ENCODE measurements around the gene CREBBP.

CREBBP gene

DNA sequence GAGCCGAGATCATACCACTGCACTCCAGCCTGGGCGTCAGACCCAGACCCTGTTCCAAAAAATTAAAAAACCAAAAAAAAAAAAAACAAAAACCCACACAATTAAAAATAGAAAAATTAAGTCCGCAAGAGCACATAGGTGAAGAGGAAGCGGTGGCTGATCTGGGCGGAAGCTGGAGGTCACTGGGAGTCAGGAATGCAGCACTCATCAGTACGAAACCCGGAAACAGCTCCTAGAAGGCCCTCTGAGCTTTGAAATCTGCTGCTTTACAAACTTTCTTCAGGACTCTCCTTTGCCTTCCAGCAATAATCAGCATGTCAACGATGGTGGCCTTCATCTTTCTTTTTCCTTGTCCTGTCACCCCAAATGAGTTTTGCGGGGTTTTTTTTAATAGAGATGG is 192.7 kb downstream of the CREBBP start:
- no peaks in the 10 kb centered on the region for H3K9me3 ChIP-seq
- H3K4me1 ChIP-seq = peaks cover 0 to 14% (median 6%) of the 10 kb centered on the region in 4 donors
- H3K4me3 ChIP-seq = no peak overlapping the region
- peaks cover 35 to 58% (median 39%) of the 10 kb centered on the region in 3 donors for H3K36me3 ChIP-seq
- no peak for DNase-seq
- H3K27me3 ChIP-seq = no peaks in the 10 kb centered on the region
- intact Hi-C loops (cut with DNase I; ENCODE audit: low total_unique reads) = no loop called here
- TF ChIP-seq, protein P1, sequence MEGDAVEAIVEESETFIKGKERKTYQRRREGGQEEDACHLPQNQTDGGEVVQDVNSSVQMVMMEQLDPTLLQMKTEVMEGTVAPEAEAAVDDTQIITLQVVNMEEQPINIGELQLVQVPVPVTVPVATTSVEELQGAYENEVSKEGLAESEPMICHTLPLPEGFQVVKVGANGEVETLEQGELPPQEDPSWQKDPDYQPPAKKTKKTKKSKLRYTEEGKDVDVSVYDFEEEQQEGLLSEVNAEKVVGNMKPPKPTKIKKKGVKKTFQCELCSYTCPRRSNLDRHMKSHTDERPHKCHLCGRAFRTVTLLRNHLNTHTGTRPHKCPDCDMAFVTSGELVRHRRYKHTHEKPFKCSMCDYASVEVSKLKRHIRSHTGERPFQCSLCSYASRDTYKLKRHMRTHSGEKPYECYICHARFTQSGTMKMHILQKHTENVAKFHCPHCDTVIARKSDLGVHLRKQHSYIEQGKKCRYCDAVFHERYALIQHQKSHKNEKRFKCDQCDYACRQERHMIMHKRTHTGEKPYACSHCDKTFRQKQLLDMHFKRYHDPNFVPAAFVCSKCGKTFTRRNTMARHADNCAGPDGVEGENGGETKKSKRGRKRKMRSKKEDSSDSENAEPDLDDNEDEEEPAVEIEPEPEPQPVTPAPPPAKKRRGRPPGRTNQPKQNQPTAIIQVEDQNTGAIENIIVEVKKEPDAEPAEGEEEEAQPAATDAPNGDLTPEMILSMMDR (IDR thresholded peaks at IDR 0.05) = no peak
- H3K27ac ChIP-seq = no peak overlapping the region

DNA sequence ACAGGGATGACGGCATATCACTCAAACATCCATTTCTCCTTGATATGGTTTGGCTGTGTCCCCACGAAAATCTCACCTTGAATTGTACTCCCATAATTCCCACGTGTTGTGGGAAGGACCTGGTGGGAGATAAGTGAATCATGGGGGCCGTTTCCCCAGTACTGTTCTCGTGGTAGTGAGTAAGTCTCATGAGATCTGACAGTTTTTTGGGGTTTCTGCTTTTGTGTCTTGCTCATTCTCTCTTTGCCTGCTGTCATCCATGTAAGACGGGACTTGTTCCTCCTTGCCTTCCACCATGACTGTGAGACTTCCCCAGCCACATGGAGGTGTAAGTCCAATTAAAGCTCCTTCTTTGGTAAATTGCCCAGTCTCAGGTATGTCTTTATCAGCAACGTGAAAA is 193.5 kb downstream of the CREBBP start:
- DNase-seq = no peak
- Histone ChIP-seq H3K9me3 (no peaks in the 10 kb centered on the region), H3K4me3 (no peak overlapping the region), H3K27me3 (no peaks in the 10 kb centered on the region), H3K4me1 (peaks cover 0 to 14% (median 6%) of the 10 kb centered on the region in 4 donors), H3K27ac (no peak overlapping the region), H3K36me3 (peaks cover 35 to 66% (median 47%) of the 10 kb centered on the region in 3 donors)
- TF ChIP-seq, protein P1 (IDR thresholded peaks at IDR 0.05) = no peak
- intact Hi-C loops (cut with DNase I; ENCODE audit: low total_unique reads) = no loop called here

DNA sequence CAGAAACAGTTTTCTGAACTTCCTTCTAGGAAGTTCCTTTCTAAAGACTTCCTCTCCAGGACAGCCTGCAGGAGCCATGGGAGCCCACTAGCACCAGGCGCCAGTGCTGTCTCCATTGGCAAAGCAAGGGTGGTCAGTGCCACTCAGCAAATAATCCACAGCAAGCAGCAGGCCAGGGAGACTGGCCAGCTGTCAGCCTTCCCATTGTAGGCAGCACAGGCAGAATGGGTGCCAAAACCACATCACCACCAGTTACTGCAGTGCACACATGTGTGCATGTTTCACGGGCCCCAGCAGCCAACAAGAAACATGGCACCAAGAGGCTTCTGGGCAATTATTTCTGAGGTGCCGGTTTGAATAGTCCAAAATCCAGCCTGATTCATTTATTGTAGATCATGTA is 199.3 kb downstream of the CREBBP start:
- Histone ChIP-seq H3K36me3 (peaks cover 55 to 97% (median 66%) of the 10 kb centered on the region in 3 donors), H3K4me3 (no peak overlapping the region), H3K4me1 (no peaks in the 10 kb centered on the region), H3K9me3 (no peaks in the 10 kb centered on the region), H3K27me3 (no peaks in the 10 kb centered on the region), H3K27ac (no peak overlapping the region)
- intact Hi-C loops (cut with DNase I; ENCODE audit: low total_unique reads) = no loop called here
- DNase-seq = no peak
- TF ChIP-seq, protein P1 (IDR thresholded peaks at IDR 0.05) = no peak

DNA sequence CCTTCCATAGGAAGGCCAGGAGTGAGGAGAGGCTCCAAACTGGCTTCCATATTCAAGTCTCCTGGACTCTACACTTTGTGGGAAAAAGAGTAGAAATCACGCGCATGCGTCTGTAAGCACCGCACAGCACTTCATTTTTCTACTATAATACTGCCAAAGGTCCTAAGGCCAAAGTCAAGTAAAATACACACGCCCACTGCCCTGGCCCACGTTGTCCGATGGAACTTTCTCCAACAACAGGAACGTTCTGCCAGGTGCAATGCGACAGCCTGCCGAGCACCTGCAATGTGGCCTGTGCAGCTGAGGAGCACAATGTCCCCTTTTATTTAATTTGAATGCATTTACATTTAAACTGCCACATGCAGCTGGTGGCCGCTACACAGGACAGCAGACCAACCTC is 202.5 kb downstream of the CREBBP start:
- Histone ChIP-seq H3K27me3 (no peaks in the 10 kb centered on the region), H3K4me1 (no peaks in the 10 kb centered on the region), H3K27ac (no peak overlapping the region), H3K36me3 (peaks cover 52 to 98% (median 74%) of the 10 kb centered on the region in 3 donors), H3K4me3 (no peak overlapping the region), H3K9me3 (no peaks in the 10 kb centered on the region)
- no peak for DNase-seq
- intact Hi-C loops (cut with DNase I; ENCODE audit: low total_unique reads) = no loop called here
- TF ChIP-seq, protein P1 (IDR thresholded peaks at IDR 0.05) = no peak

DNA sequence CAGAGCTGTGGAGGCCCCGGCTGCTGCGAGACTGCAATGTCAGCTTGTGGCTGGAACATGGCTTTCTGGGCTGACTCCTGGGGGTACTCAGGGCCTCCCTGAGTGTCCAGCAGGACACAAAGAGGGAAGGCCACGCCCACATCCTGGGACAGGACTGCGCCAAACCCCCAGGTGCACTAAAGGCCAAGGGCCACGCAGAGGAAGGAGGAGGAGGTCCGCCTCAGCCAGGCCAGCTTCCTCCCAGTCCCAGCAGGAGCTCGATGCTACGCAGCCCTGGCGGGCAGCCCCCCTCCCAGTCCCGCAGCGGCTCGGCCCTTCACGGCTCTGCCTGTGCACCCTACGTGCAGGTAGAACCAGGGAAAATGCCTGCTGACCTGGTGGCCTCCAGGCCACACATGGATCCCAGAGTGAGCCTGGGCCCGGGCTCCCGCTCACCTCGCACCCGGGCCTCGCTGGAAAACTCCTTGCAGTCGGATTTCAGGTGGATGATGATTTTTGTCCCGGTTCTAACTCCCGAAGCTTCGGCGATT is 204.8 kb downstream of the CREBBP start:
- H3K4me1 ChIP-seq = no peaks in the 10 kb centered on the region
- H3K27ac ChIP-seq = no peak overlapping the region
- H3K4me3 ChIP-seq = no peak overlapping the region
- intact Hi-C loops (cut with DNase I; ENCODE audit: low total_unique reads) = no loop called here
- H3K36me3 ChIP-seq = peaks cover 48 to 100% (median 82%) of the 10 kb centered on the region in 3 donors
- TF ChIP-seq, protein P1 (IDR thresholded peaks at IDR 0.05) = no peak
- no peaks in the 10 kb centered on the region for H3K27me3 ChIP-seq
- DNase-seq = no peak
- no peaks in the 10 kb centered on the region for H3K9me3 ChIP-seq
